HG03095 (cell line): ENCODE measurements around the gene ADD3.
A peak's percentile ranks its signal among the peaks of the same experiment; 100 is the strongest.

Experiments used
- ATAC-seq: cut with Tn5 transposase; IDR thresholded peaks from one replicate; pipeline ENCODE4 v1.9.1; 2021; ENCODE audit warnings: moderate library complexity; ENCODE audit not compliant: unreplicated experiment

ADD3 gene

GRCh38 chr10:110007701-110008517 lies at the start of gene ADD3:
ADD3 (plus strand) TSS chr10:110007984; CDS start chr10:110100654, 92,670 bp downstream.
- peak; percentile 50 for ATAC-seq

GRCh38 chr10:109958059-109958458 lies 49.7 kb upstream of the ADD3 start:
- ATAC-seq: no peak

- ATAC-seq: no peak
Measured at GRCh38 chr10:109959259-109960145, 48.3 kb upstream of the ADD3 start.

GRCh38 chr10:109960682-109961081 lies 47.1 kb upstream of the ADD3 start:
- ATAC-seq: no peak

- ATAC-seq: no peak
Measured at GRCh38 chr10:109961174-109962001, 46.4 kb upstream of the ADD3 start.

- ATAC-seq: no peak
Measured at GRCh38 chr10:109962247-109962646, 45.5 kb upstream of the ADD3 start.

GRCh38 chr10:109963439-109963838 lies 44.3 kb upstream of the ADD3 start:
- no peak for ATAC-seq

GRCh38 chr10:109964318-109964717 lies 43.5 kb upstream of the ADD3 start:
- ATAC-seq: no peak

- no peak for ATAC-seq
Measured at GRCh38 chr10:109966961-109967738, 40.6 kb upstream of the ADD3 start.

- no peak for ATAC-seq
Measured at GRCh38 chr10:109967739-109968088, 40.1 kb upstream of the ADD3 start.

- ATAC-seq: no peak
Measured at GRCh38 chr10:109968953-109969759, 38.6 kb upstream of the ADD3 start.

- no peak for ATAC-seq
Measured at GRCh38 chr10:109969760-109970346, 37.9 kb upstream of the ADD3 start.

GRCh38 chr10:109971634-109972033 lies 36.1 kb upstream of the ADD3 start:
- ATAC-seq: no peak

- ATAC-seq: no peak
Measured at GRCh38 chr10:109972372-109973001, 35.3 kb upstream of the ADD3 start.

GRCh38 chr10:109973326-109973829 lies 34.4 kb upstream of the ADD3 start:
- no peak for ATAC-seq

- no peak for ATAC-seq
Measured at GRCh38 chr10:109974504-109975191, 33.1 kb upstream of the ADD3 start.

- ATAC-seq: no peak
Measured at GRCh38 chr10:109975244-109976190, 32.3 kb upstream of the ADD3 start.
